Lower leg skin (tissue), 3 donors: ENCODE results near the gene VSTM4.

ENCODE experiments used
- CTCF ChIP-seq, 3 donors: fragments of 450-650 bp; IDR thresholded peaks; one replicate each; pipeline ENCODE4 v1.5.1; 2016; ENCODE audit warnings: antibody characterized with exemption in 3 of 3, mild to moderate bottlenecking in 3 of 3, moderate library complexity in 2 of 3
- POLR2A ChIP-seq, 2 donors: fragments of 450-650 bp; IDR thresholded peaks; one replicate each; pipeline ENCODE4 v1.6.1; 2016 to 2017; ENCODE audit warnings: antibody characterized with exemption in 2 of 2, mild to moderate bottlenecking in 1 of 2, moderate library complexity in 1 of 2

GRCh38 chr10:49089557-49090188 is 25.6 kb downstream of the VSTM4 start:
- TF ChIP-seq CTCF (IDR thresholded peaks at IDR 0.05) (no peak), POLR2A (IDR thresholded peaks at IDR 0.05) (no peak)
